PFSK-1 (cell line): Measurements from ENCODE around the gene IL18.

Experiments
- FOXP2 ChIP-seq: optimal IDR thresholded peaks from 2 replicates; pipeline ENCODE3; 2011; ENCODE audit warnings: borderline replicate concordance, control low read depth, inconsistent platforms; ENCODE audit not compliant: insufficient read depth; ENCODE audit errors: extremely low read length, extremely low read depth
- POLR2AphosphoS5 ChIP-seq: IDR thresholded peaks from 2 replicates; pipeline ENCODE4 v1.6.1; 2012; ENCODE audit warnings: low read depth, mild to moderate bottlenecking, control low read depth, low read length, moderate library complexity
- TAF1 ChIP-seq: IDR thresholded peaks from 2 replicates; pipeline ENCODE4 v1.6.1; 2012; ENCODE audit warnings: low read length, control low read depth, borderline replicate concordance; ENCODE audit not compliant: insufficient read depth
- TF ChIP-seq, protein P1 (sequence below), 2 experiments: IDR thresholded peaks; 2 replicates each; pipeline versions ENCODE4 v1.6.1 to v1.8.0; 2011 to 2012; ENCODE audit warnings: low read depth in 2 of 2, low read length in 2 of 2, control low read depth in 1 of 2, inconsistent platforms in 1 of 2, mild to moderate bottlenecking in 1 of 2, moderate library complexity in 1 of 2; ENCODE audit not compliant: insufficient read depth in 1 of 2

DNA sequence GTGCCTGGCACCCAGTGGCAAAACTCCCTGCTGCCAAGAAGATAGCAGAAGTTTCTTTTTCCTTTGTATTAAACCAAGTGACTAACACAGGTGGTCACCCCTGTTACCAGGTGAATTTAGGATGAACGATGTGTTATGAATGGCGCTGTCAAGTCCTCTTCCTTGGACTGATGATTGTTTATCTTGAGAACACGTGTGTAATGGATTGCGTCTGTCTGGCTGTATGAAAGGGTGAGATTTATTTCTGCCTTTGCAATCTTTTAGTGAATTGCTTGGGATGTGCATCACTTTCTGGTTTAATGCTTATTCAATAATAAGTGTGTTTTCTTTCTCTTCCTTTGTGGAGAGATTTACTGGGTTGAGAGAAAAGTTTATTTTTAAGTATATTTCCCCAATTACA is 40.8 kb downstream of the IL18 start:
- TF ChIP-seq, protein P1, sequence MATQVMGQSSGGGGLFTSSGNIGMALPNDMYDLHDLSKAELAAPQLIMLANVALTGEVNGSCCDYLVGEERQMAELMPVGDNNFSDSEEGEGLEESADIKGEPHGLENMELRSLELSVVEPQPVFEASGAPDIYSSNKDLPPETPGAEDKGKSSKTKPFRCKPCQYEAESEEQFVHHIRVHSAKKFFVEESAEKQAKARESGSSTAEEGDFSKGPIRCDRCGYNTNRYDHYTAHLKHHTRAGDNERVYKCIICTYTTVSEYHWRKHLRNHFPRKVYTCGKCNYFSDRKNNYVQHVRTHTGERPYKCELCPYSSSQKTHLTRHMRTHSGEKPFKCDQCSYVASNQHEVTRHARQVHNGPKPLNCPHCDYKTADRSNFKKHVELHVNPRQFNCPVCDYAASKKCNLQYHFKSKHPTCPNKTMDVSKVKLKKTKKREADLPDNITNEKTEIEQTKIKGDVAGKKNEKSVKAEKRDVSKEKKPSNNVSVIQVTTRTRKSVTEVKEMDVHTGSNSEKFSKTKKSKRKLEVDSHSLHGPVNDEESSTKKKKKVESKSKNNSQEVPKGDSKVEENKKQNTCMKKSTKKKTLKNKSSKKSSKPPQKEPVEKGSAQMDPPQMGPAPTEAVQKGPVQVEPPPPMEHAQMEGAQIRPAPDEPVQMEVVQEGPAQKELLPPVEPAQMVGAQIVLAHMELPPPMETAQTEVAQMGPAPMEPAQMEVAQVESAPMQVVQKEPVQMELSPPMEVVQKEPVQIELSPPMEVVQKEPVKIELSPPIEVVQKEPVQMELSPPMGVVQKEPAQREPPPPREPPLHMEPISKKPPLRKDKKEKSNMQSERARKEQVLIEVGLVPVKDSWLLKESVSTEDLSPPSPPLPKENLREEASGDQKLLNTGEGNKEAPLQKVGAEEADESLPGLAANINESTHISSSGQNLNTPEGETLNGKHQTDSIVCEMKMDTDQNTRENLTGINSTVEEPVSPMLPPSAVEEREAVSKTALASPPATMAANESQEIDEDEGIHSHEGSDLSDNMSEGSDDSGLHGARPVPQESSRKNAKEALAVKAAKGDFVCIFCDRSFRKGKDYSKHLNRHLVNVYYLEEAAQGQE (IDR thresholded peaks at IDR 0.05; ENCODE audit: insufficient read depth in 1 of 2, low read depth in 2 of 2, low read length in 2 of 2) = no peak
- TF ChIP-seq TAF1 (no peak), FOXP2 (no peak), POLR2AphosphoS5 (no peak)
